Testis (tissue), 2 donors: Measurements from ENCODE around the gene PTPRT.

ENCODE experiments used
- POLR2A ChIP-seq: fragments of 450-650 bp; IDR thresholded peaks from one replicate; pipeline ENCODE4 v1.6.1; 2017; ENCODE audit warnings: antibody characterized with exemption, mild to moderate bottlenecking, moderate library complexity
- TF ChIP-seq, protein P1 (sequence below), 3 experiments: fragments of 450-650 bp in 2 of 3; fragments of 200-600 bp in 1 of 3; sonication (generic) in 1 of 3; IDR thresholded peaks; one replicate each; pipeline ENCODE4 v1.5.1; 2016 to 2019; ENCODE audit warnings: antibody characterized with exemption in 3 of 3, mild to moderate bottlenecking in 2 of 3, moderate library complexity in 1 of 3

DNA sequence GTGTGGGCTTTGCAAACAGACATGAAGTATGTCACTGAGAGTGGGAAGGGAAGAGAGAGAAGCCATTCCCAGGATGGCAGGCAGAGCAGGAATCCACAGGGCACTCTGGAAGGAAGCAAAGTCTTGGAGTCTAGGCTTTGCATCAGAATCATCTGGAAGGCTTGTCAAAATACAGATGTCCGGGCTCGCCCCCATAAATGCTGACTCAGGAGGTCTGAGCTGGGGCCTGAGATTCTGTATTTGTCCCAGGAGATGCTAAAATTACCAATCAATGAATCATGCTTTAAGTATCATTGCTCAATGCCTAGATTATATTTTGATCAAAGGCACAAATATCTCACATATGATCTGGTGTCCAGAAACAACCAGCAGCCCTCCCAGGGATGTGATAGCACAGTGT, 46.3 kb upstream of the PTPRT start:
- TF ChIP-seq, protein P1, sequence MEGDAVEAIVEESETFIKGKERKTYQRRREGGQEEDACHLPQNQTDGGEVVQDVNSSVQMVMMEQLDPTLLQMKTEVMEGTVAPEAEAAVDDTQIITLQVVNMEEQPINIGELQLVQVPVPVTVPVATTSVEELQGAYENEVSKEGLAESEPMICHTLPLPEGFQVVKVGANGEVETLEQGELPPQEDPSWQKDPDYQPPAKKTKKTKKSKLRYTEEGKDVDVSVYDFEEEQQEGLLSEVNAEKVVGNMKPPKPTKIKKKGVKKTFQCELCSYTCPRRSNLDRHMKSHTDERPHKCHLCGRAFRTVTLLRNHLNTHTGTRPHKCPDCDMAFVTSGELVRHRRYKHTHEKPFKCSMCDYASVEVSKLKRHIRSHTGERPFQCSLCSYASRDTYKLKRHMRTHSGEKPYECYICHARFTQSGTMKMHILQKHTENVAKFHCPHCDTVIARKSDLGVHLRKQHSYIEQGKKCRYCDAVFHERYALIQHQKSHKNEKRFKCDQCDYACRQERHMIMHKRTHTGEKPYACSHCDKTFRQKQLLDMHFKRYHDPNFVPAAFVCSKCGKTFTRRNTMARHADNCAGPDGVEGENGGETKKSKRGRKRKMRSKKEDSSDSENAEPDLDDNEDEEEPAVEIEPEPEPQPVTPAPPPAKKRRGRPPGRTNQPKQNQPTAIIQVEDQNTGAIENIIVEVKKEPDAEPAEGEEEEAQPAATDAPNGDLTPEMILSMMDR (IDR thresholded peaks at IDR 0.05), result no peak
- TF ChIP-seq POLR2A, result no peak
